GM21723 (cell line): ENCODE measurements around the gene IVD.

Source experiments
- ATAC-seq: cut with Tn5 transposase; IDR thresholded peaks from one replicate; pipeline ENCODE4 v1.9.1; 2021; ENCODE audit warnings: mild to moderate bottlenecking, moderate library complexity; ENCODE audit not compliant: unreplicated experiment

The IVD gene

DNA sequence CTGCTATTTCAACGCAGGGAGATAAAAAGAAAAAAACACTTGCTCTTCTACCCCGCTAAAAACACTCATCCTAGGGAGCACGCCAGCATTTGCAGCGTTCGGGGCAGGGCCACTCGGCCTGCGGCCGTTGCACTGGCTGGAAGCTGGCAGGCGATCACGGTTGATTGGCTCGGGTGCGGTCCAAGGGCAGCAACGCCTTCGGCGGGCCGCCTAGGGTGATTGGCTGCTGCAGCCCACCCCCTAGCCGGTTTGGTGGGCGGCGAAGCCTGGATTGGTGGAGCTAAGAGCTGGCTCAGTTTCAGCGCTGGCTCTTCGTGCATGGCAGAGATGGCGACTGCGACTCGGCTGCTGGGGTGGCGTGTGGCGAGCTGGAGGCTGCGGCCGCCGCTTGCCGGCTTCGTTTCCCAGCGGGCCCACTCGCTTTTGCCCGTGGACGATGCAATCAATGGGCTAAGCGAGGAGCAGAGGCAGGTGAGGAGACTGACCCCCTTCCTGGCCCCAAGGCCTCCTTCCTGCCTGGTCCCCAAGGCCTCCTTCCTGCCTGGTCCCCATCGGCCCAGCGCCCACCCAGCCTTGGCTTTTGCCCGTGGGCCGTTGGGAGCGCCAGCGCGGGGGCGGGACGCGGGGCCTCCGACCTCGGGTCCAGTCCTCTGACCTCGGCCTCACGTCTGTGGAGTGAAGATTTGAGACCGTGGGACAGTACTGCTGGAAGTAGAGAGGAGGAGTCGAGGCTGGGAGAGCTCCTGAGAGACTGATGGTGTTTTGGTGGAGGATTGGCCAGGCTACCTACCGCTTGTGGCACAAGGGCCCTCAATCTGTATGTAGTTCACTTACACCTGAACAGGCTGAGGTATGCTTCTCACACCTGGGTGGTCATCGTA, at the start of gene IVD:
Gene IVD, plus strand, starts transcription at position 295 of the 881 bp plus-strand sequence. Its CDS starts 33 bp downstream, at position 328.
- ATAC-seq = peak; percentile 77

DNA sequence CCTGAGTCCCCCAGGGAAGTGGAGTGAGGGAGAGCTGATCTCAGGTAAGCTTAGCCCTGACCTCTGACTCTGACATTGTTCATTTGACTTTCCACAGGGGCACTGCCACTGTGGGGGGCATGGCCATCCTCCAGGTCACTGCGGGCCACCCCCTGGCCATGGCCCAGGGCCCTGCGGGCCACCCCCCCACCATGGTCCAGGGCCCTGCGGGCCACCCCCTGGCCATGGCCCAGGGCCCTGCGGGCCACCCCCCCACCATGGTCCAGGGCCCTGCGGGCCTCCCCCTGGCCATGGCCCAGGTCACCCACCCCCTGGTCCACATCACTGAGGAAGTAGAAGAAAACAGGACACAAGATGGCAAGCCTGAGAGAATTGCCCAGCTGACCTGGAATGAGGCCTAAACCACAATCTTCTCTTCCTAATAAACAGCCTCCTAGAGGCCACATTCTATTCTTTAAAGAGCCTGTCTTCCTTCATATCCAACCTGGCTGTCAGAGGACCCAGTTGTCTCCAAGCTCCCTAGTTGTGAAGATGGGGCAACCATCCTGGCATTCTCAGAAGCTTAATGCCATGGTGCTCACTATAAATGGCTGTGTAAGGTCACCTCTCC, 49.5 kb upstream of the IVD start:
- no peak for ATAC-seq

GRCh38 chr15:40357246-40357645, 48.3 kb upstream of the IVD start:
- ATAC-seq = no peak

DNA sequence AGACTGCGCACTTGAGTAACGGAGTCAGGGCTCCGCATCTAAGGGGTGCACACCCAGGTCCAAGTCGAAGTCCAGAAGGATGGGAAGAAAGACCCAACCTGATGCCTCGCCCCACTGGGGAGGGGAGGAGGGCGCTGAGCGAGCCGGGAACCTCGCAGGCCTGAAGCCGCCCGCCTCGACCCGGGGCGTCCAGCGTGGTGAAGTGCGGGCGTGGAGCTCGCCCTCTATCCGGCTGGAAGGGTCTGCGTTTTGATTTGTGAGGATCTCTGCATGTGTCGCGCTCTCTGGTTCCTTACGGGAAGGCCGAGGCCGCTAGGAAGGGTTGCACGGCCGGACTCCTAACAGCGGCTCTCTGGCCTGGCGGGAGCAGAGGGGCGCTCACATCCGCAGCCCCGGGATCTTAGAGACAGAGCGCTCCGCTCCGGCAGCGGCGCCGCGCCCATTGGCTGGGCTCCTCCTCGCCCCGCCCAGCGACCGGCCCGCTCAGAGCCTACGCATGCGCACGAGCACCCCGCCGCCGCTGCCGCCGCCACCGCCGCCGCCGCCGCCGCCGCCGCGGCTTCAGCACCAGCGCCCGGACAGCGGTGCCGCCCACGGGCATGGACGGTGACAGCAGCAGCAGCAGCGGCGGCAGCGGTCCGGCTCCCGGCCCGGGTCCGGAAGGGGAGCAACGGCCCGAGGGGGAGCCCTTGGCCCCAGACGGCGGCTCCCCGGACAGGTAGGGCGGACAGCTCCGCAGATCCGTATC, 47.7 kb upstream of the IVD start, which contains the start of gene DISP2:
Gene DISP2, plus strand, starts transcription at position 497 of the 748 bp plus-strand sequence. Its CDS starts 103 bp downstream, at position 600.
- ATAC-seq = peak; percentile 73

- ATAC-seq = peak; percentile 34
Observed at GRCh38 chr15:40358471-40359353, 46.9 kb upstream of the IVD start.

DNA sequence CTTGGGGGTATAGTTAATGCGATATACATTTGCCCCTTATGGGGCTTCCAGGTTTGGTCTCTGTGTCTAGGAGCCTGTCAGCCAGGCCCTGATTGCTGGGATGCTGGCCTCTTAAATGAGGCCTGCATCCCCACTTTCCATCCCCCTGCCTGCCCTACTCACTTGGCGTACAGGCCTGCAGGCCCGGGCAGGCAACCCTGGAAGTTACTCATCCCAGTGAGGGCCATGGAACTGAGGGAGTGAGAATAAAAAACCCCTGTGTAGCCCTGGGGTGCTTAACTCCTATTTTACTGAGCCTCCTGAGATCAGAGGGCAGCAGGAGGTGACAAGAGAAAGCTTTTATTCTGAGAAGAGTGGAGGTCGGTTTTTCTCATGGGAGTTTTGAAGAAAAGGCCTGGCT, 45.6 kb upstream of the IVD start:
- ATAC-seq = no peak

- no peak for ATAC-seq
Observed at GRCh38 chr15:40361640-40362039, 44.0 kb upstream of the IVD start.

DNA sequence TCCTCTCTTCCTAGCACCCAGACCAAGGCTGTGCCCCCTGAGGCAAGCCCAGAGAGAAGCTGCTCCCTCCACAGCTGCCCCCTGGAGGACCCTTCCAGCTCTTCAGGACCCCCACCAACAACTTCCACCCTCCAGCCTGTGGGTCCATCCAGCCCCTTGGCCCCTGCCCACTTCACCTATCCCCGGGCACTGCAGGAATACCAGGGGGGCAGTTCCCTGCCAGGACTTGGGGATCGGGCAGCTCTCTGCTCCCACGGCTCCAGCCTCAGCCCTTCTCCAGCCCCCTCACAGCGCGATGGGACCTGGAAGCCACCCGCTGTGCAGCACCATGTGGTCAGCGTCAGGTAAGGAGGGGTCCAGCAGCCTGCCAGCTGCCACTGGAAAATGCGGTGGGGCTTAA, 42.0 kb upstream of the IVD start:
- no peak for ATAC-seq

DNA sequence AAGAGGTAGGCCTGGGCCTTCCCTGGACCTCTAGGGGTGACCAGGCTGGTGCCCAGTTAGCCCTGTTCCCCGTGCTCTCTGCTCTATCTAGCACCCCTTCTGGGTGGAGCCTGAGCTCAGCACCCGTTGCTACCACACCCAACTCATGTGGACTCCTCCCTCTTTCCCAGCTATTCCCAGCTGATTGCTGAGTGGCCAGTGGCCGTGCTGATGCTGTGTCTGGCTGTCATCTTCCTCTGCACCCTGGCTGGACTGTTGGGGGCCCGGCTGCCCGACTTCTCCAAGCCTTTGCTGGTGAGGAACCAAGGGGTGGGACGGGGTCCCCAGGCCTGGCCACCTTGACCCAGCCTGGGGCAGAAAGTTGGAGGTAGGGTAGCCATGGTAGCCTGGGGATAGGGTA, 41.3 kb upstream of the IVD start:
- ATAC-seq = no peak

GRCh38 chr15:40365016-40365415, 40.6 kb upstream of the IVD start:
- no peak for ATAC-seq

- ATAC-seq = no peak
Observed at GRCh38 chr15:40365624-40366456, 39.8 kb upstream of the IVD start.

- ATAC-seq = no peak
Observed at GRCh38 chr15:40366457-40367370, 38.9 kb upstream of the IVD start.

DNA sequence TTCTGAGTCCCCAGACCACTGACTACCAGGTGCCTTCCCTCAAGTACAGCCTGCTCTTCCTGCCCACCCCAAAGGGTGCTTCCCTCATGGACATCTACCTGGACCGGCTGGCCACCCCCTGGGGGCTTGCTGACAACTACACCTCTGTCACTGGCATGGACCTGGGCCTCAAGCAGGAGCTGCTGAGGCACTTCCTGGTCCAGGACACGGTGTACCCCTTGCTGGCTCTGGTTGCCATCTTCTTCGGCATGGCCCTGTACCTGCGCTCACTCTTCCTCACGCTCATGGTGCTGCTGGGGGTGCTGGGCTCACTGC, 38.3 kb upstream of the IVD start:
- no peak for ATAC-seq

- ATAC-seq = peak; percentile 88
Observed at GRCh38 chr15:40367686-40368611, 37.6 kb upstream of the IVD start.

GRCh38 chr15:40368719-40369473, 36.7 kb upstream of the IVD start:
- ATAC-seq = no peak

DNA sequence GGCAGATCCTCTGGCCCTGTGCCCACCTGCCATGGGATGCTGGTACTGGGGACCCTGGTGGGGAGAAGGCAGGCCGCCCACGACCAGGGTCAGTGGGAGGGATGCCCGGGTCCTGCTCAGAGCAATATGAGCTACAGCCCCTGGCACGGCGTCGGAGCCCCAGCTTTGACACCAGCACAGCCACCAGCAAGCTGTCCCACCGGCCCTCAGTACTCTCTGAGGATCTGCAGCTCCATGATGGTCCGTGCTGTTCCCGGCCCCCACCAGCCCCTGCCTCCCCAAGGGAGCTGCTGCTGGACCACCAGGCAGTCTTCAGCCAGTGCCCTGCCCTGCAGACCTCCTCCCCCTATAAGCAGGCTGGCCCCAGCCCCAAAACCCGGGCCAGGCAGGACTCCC, 36.1 kb upstream of the IVD start:
- ATAC-seq = no peak

DNA sequence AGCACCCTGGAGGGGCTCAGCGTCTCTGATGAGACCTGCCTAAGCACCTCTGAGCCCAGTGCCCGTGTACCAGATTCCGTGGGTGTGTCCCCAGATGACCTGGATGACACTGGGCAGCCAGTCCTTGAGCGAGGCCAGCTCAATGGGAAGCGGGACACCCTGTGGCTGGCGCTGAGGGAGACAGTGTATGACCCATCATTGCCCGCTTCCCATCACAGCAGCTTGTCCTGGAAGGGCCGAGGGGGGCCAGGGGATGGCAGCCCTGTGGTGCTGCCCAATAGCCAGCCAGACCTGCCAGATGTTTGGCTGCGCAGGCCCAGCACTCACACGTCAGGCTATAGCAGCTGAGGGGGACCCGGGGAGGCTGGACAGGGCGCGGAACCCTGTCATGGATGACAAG, 35.6 kb upstream of the IVD start:
- ATAC-seq = no peak
